K562 (cell line): ENCODE measurements around the gene AMPD3. TPM values are rescaled to one million over a fixed set of nuclear protein-coding genes. Genes with fewer than 3 reads are reported as not detected.

Experiments
- ATAC-seq: fragments of 200-7000 bp; cut with Tn5 transposase; 3 replicates; pipeline ENCODE4 v1.9.1; 2020; ENCODE audit warnings: moderate library complexity
- BruUV-seq: library from RNA; stranded (reverse); fragments of 400-500 nt; replicated peaks from 2 replicates; lab custom pipeline; 2021; lab: Mats Ljungman, UMichigan
- CTCF ChIA-PET: fragments of 300-600 bp; formaldehyde crosslinking; extraction: SDS; loops from one replicate; lab custom pipeline; 2021; ENCODE audit warnings: low intra/inter-chr PET ratio; lab: Yijun Ruan, JAX
- POLR2A ChIA-PET: fragments of 300-600, 350-650 bp; sonication (Branson Sonifier 250); formaldehyde crosslinking; extraction: SDS; loops from one replicate; lab custom pipeline; 2021; ENCODE audit warnings: antibody characterized with exemption, inconsistent platforms; lab: Yijun Ruan, JAX
- DNase-seq, 4 experiments: peaks; one replicate each; pipeline versions ENCODE4 v3.0.0 to v3.0.0-alpha.2; 2011 to 2018; ENCODE audit warnings: low spot score in 3 of 4, mixed read lengths in 3 of 4; ENCODE audit errors: extremely low read depth in 1 of 4
- FAIRE-seq: peaks from 2 replicates; lab custom pipeline; 2011; peaks lifted over from hg19 to GRCh38; lab: Jason Lieb, UNC
- H2AFZ ChIP-seq: 2 replicates; pipeline ENCODE4 v1.6.0; 2011; ENCODE audit warnings: low read depth, low read length, control low read depth, inconsistent platforms
- H3K27ac ChIP-seq: fragments of 200-600 bp; 3 replicates; pipeline ENCODE4 v1.8.0; 2011; ENCODE audit warnings: low read depth, mild to moderate bottlenecking, control low read depth, inconsistent platforms, low read length, moderate library complexity, mixed read lengths; ENCODE audit errors: extremely low read depth
- H3K27me3 ChIP-seq, 2 experiments: fragments of 300-600 bp in 1 of 2; 2 replicates in 1 of 2; 3 replicates in 1 of 2; pipeline versions ENCODE4 v1.6.0 to v1.8.0; 2011; ENCODE audit warnings: inconsistent platforms in 2 of 2, low read length in 2 of 2, mild to moderate bottlenecking in 1 of 2, mixed read lengths in 1 of 2, moderate library complexity in 1 of 2; ENCODE audit not compliant: control insufficient read depth in 2 of 2, insufficient read depth in 2 of 2
- H3K36me3 ChIP-seq: fragments of 300-600 bp; 3 replicates; pipeline ENCODE4 v1.8.0; 2011; ENCODE audit warnings: mild to moderate bottlenecking, low read length, inconsistent platforms; ENCODE audit not compliant: control insufficient read depth, insufficient read depth
- H3K4me1 ChIP-seq, 2 experiments: fragments of 200-600 bp in 1 of 2; replicated peaks in 1 of 2; 2 replicates in 1 of 2; 3 replicates in 1 of 2; pipeline versions ENCODE4 v1.5.1 to v1.8.0; 2011; ENCODE audit warnings: inconsistent platforms in 2 of 2, low read length in 2 of 2, mild to moderate bottlenecking in 1 of 2, mixed read lengths in 1 of 2, moderate library complexity in 1 of 2; ENCODE audit not compliant: control insufficient read depth in 2 of 2, insufficient read depth in 2 of 2
- H3K4me2 ChIP-seq: 2 replicates; pipeline ENCODE4 v1.6.1; 2011; ENCODE audit warnings: low read length, control low read depth, inconsistent platforms, mixed read lengths; ENCODE audit not compliant: insufficient read depth
- H3K4me3 ChIP-seq: fragments of 200-600 bp; sonication (generic), shearing (Covaris generic); 2 replicates; pipeline ENCODE4 v1.5.1; 2016; ENCODE audit warnings: control low read depth, inconsistent platforms
- H3K79me2 ChIP-seq: fragments of 200-600 bp; 3 replicates; pipeline ENCODE4 v1.8.0; 2011; ENCODE audit warnings: low read length, inconsistent platforms; ENCODE audit not compliant: control insufficient read depth, insufficient read depth
- H3K9ac ChIP-seq, 2 experiments: 2 replicates each; pipeline versions ENCODE4 v1.6.0 to v1.6.1; 2011; ENCODE audit warnings: low read depth in 2 of 2, low read length in 2 of 2, control low read depth in 1 of 2, inconsistent platforms in 1 of 2, mild to moderate bottlenecking in 1 of 2, mixed read lengths in 1 of 2; ENCODE audit not compliant: insufficient read depth in 1 of 2
- H3K9me1 ChIP-seq: one replicate; pipeline ENCODE4 v1.6.0; 2011; ENCODE audit warnings: inconsistent platforms, mild to moderate bottlenecking, low read length, moderate library complexity; ENCODE audit not compliant: control insufficient read depth, insufficient read depth
- H3K9me3 ChIP-seq: replicated peaks from 2 replicates; pipeline ENCODE4 v1.5.1; 2011; ENCODE audit warnings: low read depth, low read length, inconsistent platforms; ENCODE audit not compliant: control insufficient read depth, insufficient read depth
- H4K20me1 ChIP-seq: replicated peaks from 2 replicates; pipeline ENCODE4 v1.6.1; 2011; ENCODE audit warnings: low read length, inconsistent platforms, mixed read lengths; ENCODE audit not compliant: control insufficient read depth, insufficient read depth
- HIVEP1 ChIP-seq: fragments of 250-450 bp; sonication (Bioruptor Pico); IDR thresholded peaks from 2 replicates; pipeline ENCODE4 v1.4.0; 2020; ENCODE audit warnings: mild to moderate bottlenecking
- HNRNPH1 ChIP-seq: fragments of 200-400 bp; formaldehyde crosslinking; optimal IDR thresholded peaks from 2 replicates; pipeline ENCODE3; 2017; ENCODE audit warnings: low read depth, mild to moderate bottlenecking, low read length, moderate library complexity
- KAT7 ChIP-seq: sonication (generic); formaldehyde crosslinking; IDR thresholded peaks from 2 replicates; pipeline ENCODE4 v1.8.0; 2022; ENCODE audit warnings: missing genetic modification reagents, mild to moderate bottlenecking, borderline replicate concordance
- KAT8 ChIP-seq: fragments of 450-650 bp; IDR thresholded peaks from 2 replicates; pipeline ENCODE4 v1.6.1; 2016; ENCODE audit warnings: low read depth, mild to moderate bottlenecking
- NR2C1 ChIP-seq, 2 experiments: fragments of 450-650 bp; IDR thresholded peaks; 2 replicates each; pipeline ENCODE4 v1.6.1; 2017; ENCODE audit warnings: mild to moderate bottlenecking in 2 of 2, antibody characterized with exemption in 1 of 2, inconsistent platforms in 1 of 2, missing compliant biosample characterization in 1 of 2, missing genetic modification characterization in 1 of 2
- NUFIP1 ChIP-seq: fragments of 450-650 bp; IDR thresholded peaks from 2 replicates; pipeline ENCODE4 v1.6.1; 2018; ENCODE audit not compliant: partially characterized antibody
- POU5F1 ChIP-seq: fragments of 150-350 bp; IDR thresholded peaks from 2 replicates; pipeline ENCODE4 v1.6.1; 2014; ENCODE audit warnings: borderline replicate concordance, low read length, low read depth, mild to moderate bottlenecking; ENCODE audit not compliant: partially characterized antibody
- PTRF ChIP-seq: fragments of 450-650 bp; IDR thresholded peaks from 2 replicates; pipeline ENCODE4 v1.6.1; 2016; ENCODE audit warnings: mild to moderate bottlenecking, missing genetic modification characterization, missing compliant biosample characterization
- TCF7 ChIP-seq: sonication (generic); IDR thresholded peaks from 2 replicates; pipeline ENCODE4 v1.6.1; 2016; ENCODE audit warnings: antibody characterized with exemption, borderline replicate concordance
- U2AF1 ChIP-seq: fragments of 200-400 bp; formaldehyde crosslinking; optimal IDR thresholded peaks from 2 replicates; pipeline ENCODE3; 2017; ENCODE audit warnings: mild to moderate bottlenecking, low read depth, low read length, moderate library complexity
- ZKSCAN3 ChIP-seq: fragments of 250-450 bp; sonication (Bioruptor Pico); IDR thresholded peaks from 2 replicates; pipeline ENCODE4 v1.4.0; 2020
- ZNF24 ChIP-seq: fragments of 450-650 bp; IDR thresholded peaks from 2 replicates; pipeline ENCODE4 v1.6.1; 2016
- WGBS: fragments of 100-300 bp; shearing (Covaris generic); methylation state at CpG from one replicate; pipeline ENCODE4 v1.1.6; 2016; ENCODE audit warnings: low coverage, mixed read lengths; ENCODE audit not compliant: insufficient coverage; ENCODE audit errors: missing lambda C conversion rate; 5-methylcytosine and 5-hydroxymethylcytosine counted together
- in situ Hi-C: fragments of 300-500 bp; cut with MboI; formaldehyde crosslinking; loops from 4 replicates; pipeline ENCODE4 v1.15.0; 2018; ENCODE audit warnings: inconsistent platforms, mixed read lengths
- intact Hi-C: fragments of 100-400 bp; cut with micrococcal nuclease; formaldehyde crosslinking; loops from 2 replicates; pipeline ENCODE4 v1.14.2; 2022
- polyA plus RNA-seq, 8 experiments: library from polyadenylated mRNA; depleted of rRNA in 4 of 8; stranded (reverse) in 5 of 8; unstranded in 3 of 8; fragments of >200 nt; fragmentation: Nextera tagmentation in 2 of 8; fragmentation: Illumina TruSeq in 1 of 8; extraction: Ambion mirVana in 2 of 8; extraction: Trizol in 1 of 8; gene quantifications; 2 replicates each; pipeline versions ENCODE4 v1.2.1 to v1.2.3, GENCODE V29; 2011 to 2014; ENCODE audit warnings: inconsistent platforms in 1 of 8, missing spikeins in 1 of 8
- total RNA-seq, 7 experiments: library from RNA; depleted of rRNA in 6 of 7; stranded (reverse); fragments of >200 nt in 6 of 7; fragmentation: Illumina TruSeq in 2 of 7; extraction: Trizol in 2 of 7; gene quantifications; 2 replicates each; pipeline versions ENCODE4 v1.2.1 to v1.2.3, GENCODE V29; 2011 to 2021; ENCODE audit warnings: low replicate concordance in 1 of 7
- TF ChIP-seq, protein P1 (sequence below), 2 experiments: IDR thresholded peaks in 1 of 2; conservative IDR thresholded peaks in 1 of 2; 2 replicates each; pipeline ENCODE4 v1.6.1; 2016; ENCODE audit warnings: low read depth in 2 of 2, mild to moderate bottlenecking in 1 of 2, missing compliant biosample characterization in 1 of 2, missing genetic modification characterization in 1 of 2, moderate library complexity in 1 of 2
- TF ChIP-seq, protein P2 (sequence below): fragments of 250-450 bp; sonication (Bioruptor Pico); IDR thresholded peaks from 2 replicates; pipeline ENCODE4 v1.6.1; 2021; ENCODE audit warnings: mild to moderate bottlenecking

AMPD3 gene
- total and polyA plus RNA-seq, 9 of the 15 experiments (the other 6 are each of a cell fraction or from before 2014, with no cell fraction given), result 4.4 to 23.6 (median 11.2) TPM

GRCh38 chr11:10459029-10459970 lies 4.2 kb downstream of the AMPD3 start (continued):
- TF ChIP-seq, protein P1, sequence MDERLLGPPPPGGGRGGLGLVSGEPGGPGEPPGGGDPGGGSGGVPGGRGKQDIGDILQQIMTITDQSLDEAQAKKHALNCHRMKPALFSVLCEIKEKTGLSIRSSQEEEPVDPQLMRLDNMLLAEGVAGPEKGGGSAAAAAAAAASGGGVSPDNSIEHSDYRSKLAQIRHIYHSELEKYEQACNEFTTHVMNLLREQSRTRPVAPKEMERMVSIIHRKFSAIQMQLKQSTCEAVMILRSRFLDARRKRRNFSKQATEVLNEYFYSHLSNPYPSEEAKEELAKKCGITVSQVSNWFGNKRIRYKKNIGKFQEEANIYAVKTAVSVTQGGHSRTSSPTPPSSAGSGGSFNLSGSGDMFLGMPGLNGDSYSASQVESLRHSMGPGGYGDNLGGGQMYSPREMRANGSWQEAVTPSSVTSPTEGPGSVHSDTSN (CRISPR knock-in tag; IDR thresholded peaks at IDR 0.05; ENCODE audit: low read depth), result no peak
- TF ChIP-seq, protein P1 (tag; conservative IDR thresholded peaks at IDR 0.05; ENCODE audit: low read depth), result 0 out of 2 replicates have a peak, but pooled peaks have one; percentile 12

DNA sequence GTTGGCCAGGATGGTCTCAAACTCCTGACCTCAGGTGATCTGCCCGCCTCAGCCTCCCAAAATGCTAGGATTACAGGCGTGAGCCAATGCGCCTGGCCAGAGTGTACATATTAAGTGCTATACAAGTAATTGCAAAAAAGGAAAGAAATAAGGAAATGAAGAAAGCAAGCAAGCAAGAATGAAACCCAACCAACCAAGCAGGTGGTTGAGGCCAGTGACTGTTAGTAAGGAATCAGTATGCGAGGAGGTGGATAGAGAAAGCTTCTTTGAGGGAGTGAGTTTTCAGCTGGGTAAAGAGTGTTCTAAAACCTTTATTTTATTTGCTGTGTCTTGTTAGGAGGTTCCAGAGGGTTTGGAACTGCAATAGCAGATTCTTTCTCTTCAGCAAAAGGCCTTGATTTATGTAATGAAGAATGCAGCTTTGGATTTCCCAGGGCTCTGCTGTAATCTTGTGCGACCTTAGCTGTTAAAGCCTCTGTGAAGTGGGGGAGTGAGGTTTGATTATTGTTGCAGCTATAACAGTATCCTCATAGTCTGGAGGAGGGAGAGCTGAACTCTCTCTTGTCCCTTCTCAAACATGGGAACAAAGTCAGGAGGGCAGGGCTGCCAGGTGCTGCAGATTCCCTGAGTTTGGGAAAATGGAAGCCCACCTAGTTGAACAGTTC lies 5.7 kb downstream of the AMPD3 start:
- ChIA-PET POLR2A (interaction anchor here (2.1 kb wide), 1 partner anchor 27 kb away, joined by 6 read pairs; no protein-coding TSS in a partner anchor), CTCF (interaction anchor here (0.7 kb wide), 1 partner anchor 17 kb away, joined by 3 read pairs; no protein-coding TSS in a partner anchor)
- ATAC-seq (no peak), FAIRE-seq (no peak), DNase-seq (no peak)
- Histone ChIP-seq H3K36me3 (peaks cover 48% of the 10 kb centered on the region), H3K4me3 (no peak overlapping the region), H3K9me1 (no peaks in the 10 kb centered on the region), H3K27me3 (no peaks in the 10 kb centered on the region), H4K20me1 (no peaks in the 10 kb centered on the region), H3K9me3 (no peaks in the 10 kb centered on the region), H3K79me2 (peaks cover 54% of the 10 kb centered on the region), H3K4me2 (no peak overlapping the region), H3K27ac (no peak overlapping the region), H3K9ac (no peak overlapping the region), H2AFZ (no peak overlapping the region), H3K4me1 (peaks cover 24 to 26% of the 10 kb centered on the region in 2 experiments)
- TF ChIP-seq TCF7, result no peak
- no peak for TF ChIP-seq POU5F1
- no peak for TF ChIP-seq PTRF (tag)
- TF ChIP-seq ZNF24, result no peak
- TF ChIP-seq NR2C1 (IDR thresholded peaks at IDR 0.05), result no peak
- no peak for TF ChIP-seq NR2C1 (tag; IDR thresholded peaks at IDR 0.05)
- no peak for TF ChIP-seq U2AF1
- TF ChIP-seq ZKSCAN3 (CRISPR knock-in tag), result no peak
- TF ChIP-seq KAT7 (CRISPR knock-in tag), result no peak
- no peak for TF ChIP-seq HIVEP1 (CRISPR knock-in tag)
- TF ChIP-seq NUFIP1, result no peak
- TF ChIP-seq, protein P2, sequence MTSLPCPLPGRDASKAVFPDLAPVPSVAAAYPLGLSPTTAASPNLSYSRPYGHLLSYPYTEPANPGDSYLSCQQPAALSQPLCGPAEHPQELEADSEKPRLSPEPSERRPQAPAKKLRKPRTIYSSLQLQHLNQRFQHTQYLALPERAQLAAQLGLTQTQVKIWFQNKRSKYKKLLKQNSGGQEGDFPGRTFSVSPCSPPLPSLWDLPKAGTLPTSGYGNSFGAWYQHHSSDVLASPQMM (CRISPR knock-in tag), result no peak
- TF ChIP-seq KAT8, result no peak
- no peak for TF ChIP-seq HNRNPH1
- in situ Hi-C loops, result no loop called here
- 90% methylated on average over 5 of the region's 5 CpGs for WGBS
- BruUV-seq, result no TSS peak
- intact Hi-C loops, result no loop called here
